ENCODE results near the gene C2CD4C.
"Not testable (repeated sequence)": the region's sequence is repeated elsewhere in the genome, so short reads cannot be mapped to it uniquely, and the experiment has no call there.

GRCh38 chr19:394857-395256 lies 14.1 kb downstream of the C2CD4C start:
- TF ChIP-seq EZH2 (IDR thresholded peaks at IDR 0.05; ENCODE audit: borderline replicate concordance, low read depth, low read length, severe bottlenecking); CTCF (IDR thresholded peaks at IDR 0.05; ENCODE audit: borderline replicate concordance, extremely low read depth, low read length, poor library complexity, severe bottlenecking): not testable (repeated sequence)
